ENCODE data around the gene SCD5.

GRCh38 chr4:82661181-82661992 lies 137.2 kb downstream of the SCD5 start:
- no peak for TF ChIP-seq CTCF (IDR thresholded peaks at IDR 0.05 in 2 of 3, conservative IDR thresholded peaks at IDR 0.05 in 1 of 3; ENCODE audit: insufficient read depth in 2 of 3, low read depth in 1 of 3, low read length in 3 of 3)
- TF ChIP-seq POLR2A (conservative IDR thresholded peaks at IDR 0.05), result no peak
- no peak for TF ChIP-seq NBN (IDR thresholded peaks at IDR 0.05; ENCODE audit: low read depth)
- no peak for TF ChIP-seq ZNF583 (CRISPR knock-in tag; IDR thresholded peaks at IDR 0.05)
- no peak for TF ChIP-seq REST (IDR thresholded peaks at IDR 0.05; ENCODE audit: borderline replicate concordance)
- TF ChIP-seq REST (CRISPR knock-in tag; IDR thresholded peaks at IDR 0.05; ENCODE audit: low read depth), result no peak
- TF ChIP-seq TCF7L2 (IDR thresholded peaks at IDR 0.05; ENCODE audit: low read depth, low read length), result no peak
- TF ChIP-seq BRF1 (IDR thresholded peaks at IDR 0.05; ENCODE audit: borderline replicate concordance, extremely low read depth, insufficient read length), result no peak
- TF ChIP-seq ZNF764 (CRISPR knock-in tag; IDR thresholded peaks at IDR 0.05; ENCODE audit: low read depth), result no peak
- TF ChIP-seq RUNX1 (IDR thresholded peaks at IDR 0.05; ENCODE audit: low read depth), result no peak
- no peak for TF ChIP-seq ZNF518B (CRISPR knock-in tag; IDR thresholded peaks at IDR 0.05)
- TF ChIP-seq ARID2 (IDR thresholded peaks at IDR 0.05), result no peak
